Activated B cell treated with CpG ODN at 0.5 μM for 24 hours (primary cell): ENCODE data around the gene AFAP1L2. TPM values are rescaled to one million over a fixed set of nuclear protein-coding genes. Genes with fewer than 3 reads are reported as not detected.

ENCODE experiments used
- ATAC-seq: fragments of 200-7000 bp; cut with Tn5 transposase; one replicate; pipeline ENCODE4 v1.10.0; 2021; ENCODE audit warnings: low read depth, mild to moderate bottlenecking, moderate library complexity
- CTCF ChIA-PET: fragments of 350-600 bp; sonication (Branson Sonifier 250); formaldehyde crosslinking; loops from one replicate; lab custom pipeline; 2021; ENCODE audit warnings: antibody characterized with exemption; lab: Charles Lee
- POLR2A ChIA-PET: fragments of 350-600 bp; sonication (Branson Sonifier 250); formaldehyde crosslinking; loops from one replicate; lab custom pipeline; 2021; ENCODE audit warnings: antibody characterized with exemption; lab: Charles Lee
- DNase-seq: peaks from one replicate; pipeline ENCODE4 v3.0.0; 2022
- H3K27ac Mint-ChIP-seq: one replicate; pipeline ENCODE4 v1.8.0; 2020; ENCODE audit warnings: mixed read lengths
- H3K27me3 Mint-ChIP-seq: one replicate; pipeline ENCODE4 v1.8.0; 2021; ENCODE audit warnings: mixed read lengths
- H3K36me3 Mint-ChIP-seq: one replicate; pipeline ENCODE4 v1.8.0; 2021; ENCODE audit warnings: low read depth, mixed read lengths
- H3K4me1 Mint-ChIP-seq: one replicate; pipeline ENCODE4 v1.8.0; 2021; ENCODE audit warnings: mixed read lengths
- H3K4me3 Mint-ChIP-seq: one replicate; pipeline ENCODE4 v1.8.0; 2020; ENCODE audit warnings: mild to moderate bottlenecking, mixed read lengths
- H3K9me3 Mint-ChIP-seq: one replicate; pipeline ENCODE4 v1.8.0; 2020; ENCODE audit warnings: mixed read lengths
- intact Hi-C: fragments of 100-400 bp; cut with micrococcal nuclease; formaldehyde crosslinking; loops from one replicate; pipeline ENCODE4 v1.15.1; 2024
- total RNA-seq: library from RNA; stranded (reverse); gene quantifications from 2 replicates; pipeline ENCODE4 v1.2.3, GENCODE V29; 2022
- TF ChIP-seq, protein P1 (sequence below): fragments of 200-600 bp; IDR thresholded peaks from one replicate; pipeline ENCODE4 v1.8.0; 2022; ENCODE audit warnings: antibody characterized with exemption, mild to moderate bottlenecking

The AFAP1L2 gene
- total RNA-seq, 1 donor from 2014 or later: 0.89 TPM

DNA sequence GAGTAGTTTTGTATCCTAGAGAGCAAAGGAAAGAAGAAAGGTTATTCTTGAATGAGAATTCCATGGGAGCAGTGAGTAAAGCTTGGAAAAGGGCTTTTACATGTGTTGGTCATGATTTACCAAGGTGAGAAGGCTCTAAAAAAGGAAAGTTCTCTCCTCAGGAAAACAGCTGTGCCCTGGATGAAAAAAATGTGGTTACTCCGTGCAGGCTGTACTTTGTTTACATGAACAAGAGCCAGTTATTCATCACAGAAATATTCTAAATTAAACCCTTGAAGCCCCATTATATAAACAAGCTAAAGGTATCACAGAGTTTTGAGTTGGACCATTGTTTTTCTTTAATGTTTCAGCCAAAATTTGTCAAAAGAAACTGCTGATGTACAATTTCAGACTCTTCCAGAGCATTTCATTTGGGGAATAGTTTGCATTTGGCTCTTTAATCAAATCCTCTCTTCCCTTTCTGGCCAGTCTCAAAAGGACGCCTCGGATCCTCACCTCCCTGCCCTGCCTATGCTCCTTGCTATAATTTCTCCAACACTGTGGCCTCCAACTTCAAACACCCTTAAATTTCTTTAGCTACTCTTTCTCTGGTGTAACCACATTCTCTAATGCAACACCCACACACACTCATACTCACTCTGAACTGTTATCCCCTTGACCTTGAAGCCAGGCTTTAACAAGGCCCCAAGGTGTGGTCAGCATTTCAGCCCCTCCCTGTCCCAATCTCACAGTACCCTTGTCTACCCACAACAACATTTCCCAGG, 47.4 kb downstream of the AFAP1L2 start:
- ChIA-PET CTCF (no interaction called here), POLR2A (no interaction called here)
- no peaks in the 10 kb centered on the region for H3K27me3 Mint-ChIP-seq
- H3K4me1 Mint-ChIP-seq: no peaks in the 10 kb centered on the region
- TF ChIP-seq, protein P1, sequence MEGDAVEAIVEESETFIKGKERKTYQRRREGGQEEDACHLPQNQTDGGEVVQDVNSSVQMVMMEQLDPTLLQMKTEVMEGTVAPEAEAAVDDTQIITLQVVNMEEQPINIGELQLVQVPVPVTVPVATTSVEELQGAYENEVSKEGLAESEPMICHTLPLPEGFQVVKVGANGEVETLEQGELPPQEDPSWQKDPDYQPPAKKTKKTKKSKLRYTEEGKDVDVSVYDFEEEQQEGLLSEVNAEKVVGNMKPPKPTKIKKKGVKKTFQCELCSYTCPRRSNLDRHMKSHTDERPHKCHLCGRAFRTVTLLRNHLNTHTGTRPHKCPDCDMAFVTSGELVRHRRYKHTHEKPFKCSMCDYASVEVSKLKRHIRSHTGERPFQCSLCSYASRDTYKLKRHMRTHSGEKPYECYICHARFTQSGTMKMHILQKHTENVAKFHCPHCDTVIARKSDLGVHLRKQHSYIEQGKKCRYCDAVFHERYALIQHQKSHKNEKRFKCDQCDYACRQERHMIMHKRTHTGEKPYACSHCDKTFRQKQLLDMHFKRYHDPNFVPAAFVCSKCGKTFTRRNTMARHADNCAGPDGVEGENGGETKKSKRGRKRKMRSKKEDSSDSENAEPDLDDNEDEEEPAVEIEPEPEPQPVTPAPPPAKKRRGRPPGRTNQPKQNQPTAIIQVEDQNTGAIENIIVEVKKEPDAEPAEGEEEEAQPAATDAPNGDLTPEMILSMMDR: no peak
- DNase-seq (no peak), ATAC-seq (no peak)
- no peaks in the 10 kb centered on the region for H3K9me3 Mint-ChIP-seq
- intact Hi-C loops: no loop called here
- H3K36me3 Mint-ChIP-seq: no peaks in the 10 kb centered on the region
- no peak overlapping the region for H3K4me3 Mint-ChIP-seq
- no peak overlapping the region for H3K27ac Mint-ChIP-seq

DNA sequence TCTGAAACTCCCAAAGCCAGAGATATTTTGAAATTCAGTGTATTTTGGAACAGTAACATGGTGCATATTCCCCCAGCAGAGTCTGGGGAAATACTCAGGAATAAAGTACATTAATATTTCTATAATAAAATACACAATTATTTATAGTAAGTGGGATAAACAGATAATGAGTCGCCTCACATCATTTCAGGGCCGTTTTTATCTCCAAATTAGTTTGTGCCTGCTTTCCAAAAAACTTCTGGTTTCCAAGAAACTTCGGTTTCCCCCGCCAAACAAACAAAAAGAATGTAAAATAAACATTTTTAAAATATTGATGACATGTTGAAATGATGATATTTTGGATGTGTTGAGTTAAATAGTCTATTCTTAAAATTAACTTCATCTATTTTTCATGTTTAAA, 48.2 kb downstream of the AFAP1L2 start:
- no peak for DNase-seq
- H3K27me3 Mint-ChIP-seq: no peaks in the 10 kb centered on the region
- no peak overlapping the region for H3K4me3 Mint-ChIP-seq
- no peak for ATAC-seq
- CTCF ChIA-PET: no interaction called here
- no peaks in the 10 kb centered on the region for H3K4me1 Mint-ChIP-seq
- POLR2A ChIA-PET: no interaction called here
- H3K27ac Mint-ChIP-seq: no peak overlapping the region
- TF ChIP-seq, protein P1: no peak
- no peaks in the 10 kb centered on the region for H3K36me3 Mint-ChIP-seq
- intact Hi-C loops: no loop called here
- H3K9me3 Mint-ChIP-seq: no peaks in the 10 kb centered on the region

DNA sequence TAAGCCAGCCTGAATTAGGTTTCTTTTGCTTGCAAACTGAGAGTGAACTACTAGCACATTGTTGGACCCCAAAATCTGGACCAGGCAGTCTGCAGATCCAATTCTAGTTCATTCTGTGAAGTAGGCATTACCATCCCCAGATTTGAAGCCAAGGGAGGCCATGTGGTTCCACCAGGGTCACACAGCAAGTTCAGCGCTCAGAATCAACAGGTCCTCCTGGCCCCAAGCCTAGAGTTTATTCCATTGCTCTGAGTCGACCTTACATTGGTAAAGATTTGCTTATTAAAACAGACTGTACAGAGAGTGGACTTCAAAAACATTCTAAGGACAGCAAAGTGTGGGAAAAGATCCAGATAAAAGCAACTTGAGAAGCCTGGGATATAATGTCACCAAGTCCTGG, 50.9 kb downstream of the AFAP1L2 start:
- TF ChIP-seq, protein P1: no peak
- Mint-ChIP-seq H3K4me3 (no peak overlapping the region), H3K36me3 (no peaks in the 10 kb centered on the region), H3K27me3 (peaks cover 2% of the 10 kb centered on the region), H3K27ac (no peak overlapping the region), H3K9me3 (no peaks in the 10 kb centered on the region), H3K4me1 (no peaks in the 10 kb centered on the region)
- ATAC-seq: no peak
- CTCF ChIA-PET: no interaction called here
- DNase-seq: no peak
- POLR2A ChIA-PET: interaction anchor here (0.6 kb wide), 1 partner anchor 204 kb away, joined by 7 read pairs; no protein-coding TSS in a partner anchor
- intact Hi-C loops: no loop called here

DNA sequence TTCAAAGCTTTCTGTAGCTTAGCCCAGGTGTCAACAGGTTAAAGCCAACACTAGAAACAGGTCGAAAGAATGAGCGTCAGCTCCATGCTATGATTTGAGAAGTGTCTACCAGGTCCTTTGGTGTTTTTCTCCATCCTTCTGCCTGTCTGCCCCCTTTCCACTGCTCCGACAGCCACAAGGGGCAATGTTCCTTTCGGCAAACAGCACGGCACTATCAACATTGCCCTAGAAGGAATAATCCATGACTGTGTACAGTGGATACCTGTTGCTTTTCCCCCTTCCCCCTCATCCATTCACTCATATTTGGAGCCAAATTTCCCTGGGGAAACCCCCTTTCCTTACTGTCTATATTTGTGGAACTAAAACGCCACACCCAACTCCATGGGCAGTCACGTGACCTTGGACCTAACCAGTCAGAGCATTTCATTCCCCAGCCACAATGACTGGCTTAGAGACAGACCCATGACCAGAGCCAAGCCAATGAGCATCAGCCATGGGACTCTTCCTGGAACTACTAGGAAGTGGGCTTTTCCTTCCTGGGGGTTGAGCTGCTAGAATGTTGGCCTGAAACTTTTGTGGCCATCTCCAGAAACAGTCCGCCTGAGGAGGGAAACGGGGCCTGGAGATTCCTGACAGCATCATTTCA, 51.5 kb downstream of the AFAP1L2 start:
- DNase-seq (no peak), ATAC-seq (no peak)
- Mint-ChIP-seq H3K4me3 (no peak overlapping the region), H3K9me3 (no peaks in the 10 kb centered on the region), H3K27me3 (peaks cover 2% of the 10 kb centered on the region), H3K36me3 (no peaks in the 10 kb centered on the region), H3K27ac (no peak overlapping the region), H3K4me1 (no peaks in the 10 kb centered on the region)
- ChIA-PET CTCF (no interaction called here), POLR2A (no interaction called here)
- TF ChIP-seq, protein P1: no peak
- intact Hi-C loops: no loop called here

DNA sequence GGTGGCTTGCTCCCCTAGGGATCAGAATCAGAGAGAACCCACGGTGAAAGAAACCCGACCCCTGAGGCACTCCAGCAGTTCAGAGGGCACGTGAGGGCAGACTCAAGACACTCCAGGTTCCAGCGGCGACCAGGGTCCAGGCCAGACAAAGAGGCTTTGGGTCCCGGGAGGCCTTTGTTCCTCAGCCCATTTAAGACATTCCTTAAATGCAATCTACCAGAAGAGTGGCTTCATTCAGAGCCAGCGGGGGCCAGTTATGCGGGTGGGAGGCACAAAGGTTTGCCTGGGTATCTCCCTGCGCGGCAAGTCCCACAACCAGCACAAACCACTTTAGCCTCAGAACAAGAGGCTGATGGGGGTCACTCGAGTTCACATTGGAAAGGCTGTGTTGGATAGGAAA, 53.6 kb downstream of the AFAP1L2 start:
- Mint-ChIP-seq H3K27ac (no peak overlapping the region), H3K36me3 (no peaks in the 10 kb centered on the region), H3K27me3 (peaks cover 2% of the 10 kb centered on the region), H3K4me3 (no peak overlapping the region), H3K9me3 (no peaks in the 10 kb centered on the region), H3K4me1 (no peaks in the 10 kb centered on the region)
- ChIA-PET POLR2A (no interaction called here), CTCF (no interaction called here)
- TF ChIP-seq, protein P1: no peak
- DNase-seq: no peak
- intact Hi-C loops: no loop called here
- ATAC-seq: no peak
